ENCODE measurements around the gene MAP6D1.

MAP6D1 gene

GRCh38 chr3:183825456-183826161 is at the start of gene MAP6D1:
Gene MAP6D1 (minus strand): TSS chr3:183825577. CDS start chr3:183825547, 30 bp downstream.
- DNase-seq, result peak; percentile 70

- DNase-seq, result no peak
These were observed 48.5 kb upstream of the MAP6D1 start for GRCh38 chr3:183873914-183874313.

GRCh38 chr3:183871541-183871940 is 46.2 kb upstream of the MAP6D1 start:
- no peak for DNase-seq

GRCh38 chr3:183870563-183870962 is 45.2 kb upstream of the MAP6D1 start:
- DNase-seq, result no peak

GRCh38 chr3:183868796-183869195 is 43.4 kb upstream of the MAP6D1 start:
- no peak for DNase-seq

- no peak for DNase-seq
These were observed 37.2 kb upstream of the MAP6D1 start for GRCh38 chr3:183862610-183863009.

- no peak for DNase-seq
These were observed 32.5 kb upstream of the MAP6D1 start for GRCh38 chr3:183857863-183858262.

- DNase-seq, result no peak
These were observed 29.1 kb upstream of the MAP6D1 start for GRCh38 chr3:183854318-183855035.

- no peak for DNase-seq
These were observed 20.4 kb upstream of the MAP6D1 start for GRCh38 chr3:183845608-183846288.

GRCh38 chr3:183845090-183845489 is 19.7 kb upstream of the MAP6D1 start:
- DNase-seq, result no peak

GRCh38 chr3:183844606-183845005 is 19.2 kb upstream of the MAP6D1 start:
- DNase-seq, result no peak

- no peak for DNase-seq
These were observed 14.4 kb upstream of the MAP6D1 start for GRCh38 chr3:183839751-183840150.

GRCh38 chr3:183837894-183838293 is 12.5 kb upstream of the MAP6D1 start:
- DNase-seq, result no peak

- DNase-seq, result no peak
These were observed 12.0 kb upstream of the MAP6D1 start for GRCh38 chr3:183837390-183837789.

- DNase-seq, result no peak
These were observed 8.1 kb upstream of the MAP6D1 start for GRCh38 chr3:183833516-183833915.

GRCh38 chr3:183830187-183830586 is 4.8 kb upstream of the MAP6D1 start:
- DNase-seq, result no peak

- no peak for DNase-seq
These were observed 4.1 kb upstream of the MAP6D1 start for GRCh38 chr3:183829466-183829865.

- DNase-seq, result no peak
These were observed 3.1 kb upstream of the MAP6D1 start for GRCh38 chr3:183828538-183828870.

GRCh38 chr3:183827809-183828537 is 2.6 kb upstream of the MAP6D1 start:
- DNase-seq, result no peak

GRCh38 chr3:183826448-183827250 is 1.3 kb upstream of the MAP6D1 start:
- DNase-seq, result no peak

- DNase-seq, result peak; percentile 35
These were observed 469 bp downstream of the MAP6D1 start for GRCh38 chr3:183824761-183825455.

- DNase-seq, result no peak
These were observed 1.4 kb downstream of the MAP6D1 start for GRCh38 chr3:183823963-183824362.

All from activated CD8-positive, alpha-beta memory T cell treated with anti-CD3 and anti-CD28 coated beads, Interleukin-2, amount 50 U/mL, for 4 hours (primary cell).